ENCODE measurements around the gene THTPA.

DNA sequence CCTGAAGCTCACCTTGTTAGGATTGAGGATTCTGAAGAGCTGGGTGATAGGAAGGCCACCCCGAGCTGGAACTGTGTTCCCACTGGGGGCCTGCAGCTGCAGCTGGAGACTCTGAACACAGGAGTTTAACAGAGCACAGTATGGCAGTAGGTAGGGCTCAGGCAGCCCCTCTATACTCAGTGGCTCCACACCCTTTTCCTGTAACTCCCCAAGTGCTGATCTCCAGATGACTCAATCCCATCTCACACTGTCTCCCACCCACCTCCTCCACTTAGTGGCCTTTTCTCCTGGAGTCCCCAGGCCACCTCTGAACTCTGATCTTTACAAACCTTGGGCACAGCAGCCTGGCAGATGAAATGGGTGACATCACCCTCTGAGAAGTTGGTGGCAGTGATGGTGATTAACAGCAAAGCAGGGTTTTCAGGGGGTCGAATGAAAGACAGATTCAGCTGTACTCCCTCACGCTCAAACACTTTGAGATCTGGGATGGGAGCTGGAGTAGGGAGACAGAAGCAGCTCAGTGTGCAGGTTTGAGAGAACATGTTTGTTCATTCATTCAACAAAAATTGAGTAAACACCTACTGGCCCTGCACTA lies 4.0 kb downstream of the THTPA start:
- TF ChIP-seq YY1 (IDR thresholded peaks at IDR 0.05; ENCODE audit: low read depth), result no peak
- TF ChIP-seq RAD21 (IDR thresholded peaks at IDR 0.05; ENCODE audit: low read depth), result no peak
- no peak for TF ChIP-seq EP300 (IDR thresholded peaks at IDR 0.05; ENCODE audit: borderline replicate concordance)

Data from Ishikawa (cell line).